Measurements from ENCODE around the gene RAX. TPM values are rescaled to one million over a fixed set of nuclear protein-coding genes. Genes with fewer than 3 reads are reported as not detected.

RAX gene
- total RNA-seq, 1 donor: not detected

DNA sequence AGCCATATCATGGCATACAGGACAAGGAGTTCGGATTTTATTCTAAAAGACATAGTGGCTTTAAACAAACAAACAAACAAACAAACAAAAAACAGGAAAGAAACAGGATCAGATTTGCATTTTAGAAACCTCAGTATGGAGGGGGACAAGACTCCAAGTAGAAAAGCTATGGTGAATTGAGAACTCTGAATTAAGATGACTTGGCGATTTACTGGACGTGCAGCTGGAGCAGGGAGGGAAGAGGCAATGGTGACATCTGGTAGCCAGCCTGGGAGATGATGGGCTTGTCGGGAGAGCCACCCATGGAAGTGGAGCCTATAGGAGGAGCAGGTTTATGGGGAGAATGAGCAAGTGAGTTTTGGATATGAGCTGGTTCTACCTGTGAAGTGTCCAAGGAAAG lies 32.0 kb upstream of the RAX start:
- DNase-seq (ENCODE audit: low read depth): no peak
- H3K4me3 ChIP-seq (ENCODE audit: low read depth, low read length): no peak overlapping the region
- TF ChIP-seq, protein P1, sequence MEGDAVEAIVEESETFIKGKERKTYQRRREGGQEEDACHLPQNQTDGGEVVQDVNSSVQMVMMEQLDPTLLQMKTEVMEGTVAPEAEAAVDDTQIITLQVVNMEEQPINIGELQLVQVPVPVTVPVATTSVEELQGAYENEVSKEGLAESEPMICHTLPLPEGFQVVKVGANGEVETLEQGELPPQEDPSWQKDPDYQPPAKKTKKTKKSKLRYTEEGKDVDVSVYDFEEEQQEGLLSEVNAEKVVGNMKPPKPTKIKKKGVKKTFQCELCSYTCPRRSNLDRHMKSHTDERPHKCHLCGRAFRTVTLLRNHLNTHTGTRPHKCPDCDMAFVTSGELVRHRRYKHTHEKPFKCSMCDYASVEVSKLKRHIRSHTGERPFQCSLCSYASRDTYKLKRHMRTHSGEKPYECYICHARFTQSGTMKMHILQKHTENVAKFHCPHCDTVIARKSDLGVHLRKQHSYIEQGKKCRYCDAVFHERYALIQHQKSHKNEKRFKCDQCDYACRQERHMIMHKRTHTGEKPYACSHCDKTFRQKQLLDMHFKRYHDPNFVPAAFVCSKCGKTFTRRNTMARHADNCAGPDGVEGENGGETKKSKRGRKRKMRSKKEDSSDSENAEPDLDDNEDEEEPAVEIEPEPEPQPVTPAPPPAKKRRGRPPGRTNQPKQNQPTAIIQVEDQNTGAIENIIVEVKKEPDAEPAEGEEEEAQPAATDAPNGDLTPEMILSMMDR (IDR thresholded peaks at IDR 0.05; ENCODE audit: insufficient read depth, low read depth, low read length): no peak

DNA sequence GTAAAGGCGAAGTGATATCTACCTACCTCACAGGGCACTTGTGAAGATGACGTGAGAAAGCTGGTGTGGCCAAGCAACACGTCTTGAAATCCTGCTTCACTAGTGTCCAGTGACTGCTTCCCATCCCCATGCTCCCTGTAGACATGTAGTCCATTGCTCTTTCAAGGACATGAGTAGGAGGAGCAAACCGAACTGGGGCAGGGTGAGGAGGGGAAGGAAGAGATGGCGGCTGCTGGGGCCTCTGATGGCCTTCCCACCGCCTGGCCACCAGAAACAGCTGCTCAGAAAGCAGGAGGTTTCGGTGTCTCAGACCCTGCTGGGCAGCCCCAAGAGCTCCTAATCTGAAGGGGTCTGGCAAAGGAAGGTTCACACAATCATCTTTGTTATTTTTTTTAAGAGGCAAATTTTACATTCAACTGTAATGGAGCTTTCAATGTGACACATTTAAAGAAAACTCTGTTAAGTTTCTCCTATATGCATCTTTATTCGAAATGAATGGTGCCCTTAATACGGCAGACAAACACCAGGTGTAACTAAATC lies 30.5 kb upstream of the RAX start:
- TF ChIP-seq, protein P1 (IDR thresholded peaks at IDR 0.05; ENCODE audit: insufficient read depth, low read depth, low read length): no peak
- no peak overlapping the region for H3K4me3 ChIP-seq (ENCODE audit: low read depth, low read length)
- DNase-seq (ENCODE audit: low read depth): no peak

DNA sequence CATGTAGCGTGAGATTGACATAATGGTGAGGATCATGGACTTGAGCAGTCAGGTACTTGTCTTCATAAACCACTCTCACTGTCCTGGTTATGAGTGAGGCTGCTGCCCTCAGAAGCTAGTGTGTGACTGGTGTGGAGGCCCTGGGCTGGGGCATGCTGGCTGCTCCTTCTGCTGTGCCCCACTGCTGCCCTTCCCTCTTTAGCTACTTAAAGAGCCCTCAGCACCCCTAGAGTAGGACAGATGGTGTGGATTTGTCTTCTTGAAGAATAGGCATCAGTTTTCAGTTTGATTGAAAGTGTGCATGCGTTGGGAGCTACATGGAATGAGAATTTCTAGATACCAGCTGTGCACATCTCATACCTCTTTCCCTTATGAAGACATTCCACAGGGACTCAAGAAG lies 29.8 kb upstream of the RAX start:
- no peak overlapping the region for H3K4me3 ChIP-seq (ENCODE audit: low read depth, low read length)
- DNase-seq (ENCODE audit: low read depth): no peak
- TF ChIP-seq, protein P1 (IDR thresholded peaks at IDR 0.05; ENCODE audit: insufficient read depth, low read depth, low read length): no peak

DNA sequence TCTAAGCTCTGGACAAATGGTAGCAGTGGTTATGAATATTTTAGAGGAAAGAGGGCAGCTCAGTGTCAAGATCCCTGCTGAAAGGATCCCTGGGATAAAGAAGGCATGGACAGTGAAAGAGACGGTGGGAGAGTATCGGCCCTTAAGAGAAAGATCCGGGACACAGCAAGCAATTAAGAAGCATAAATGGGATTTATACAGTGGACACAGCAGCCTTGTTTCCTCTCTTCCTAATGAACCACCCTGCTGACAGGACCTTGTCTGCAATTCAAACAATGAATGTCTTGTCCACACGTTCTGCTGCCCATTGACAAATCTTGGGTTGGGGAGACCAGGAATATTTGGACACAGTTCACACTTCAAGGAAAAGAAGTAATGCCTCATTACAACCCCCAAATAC lies 28.7 kb upstream of the RAX start:
- no peak for DNase-seq (ENCODE audit: low read depth)
- H3K4me3 ChIP-seq (ENCODE audit: low read depth, low read length): no peak overlapping the region
- TF ChIP-seq, protein P1 (IDR thresholded peaks at IDR 0.05; ENCODE audit: insufficient read depth, low read depth, low read length): no peak

DNA sequence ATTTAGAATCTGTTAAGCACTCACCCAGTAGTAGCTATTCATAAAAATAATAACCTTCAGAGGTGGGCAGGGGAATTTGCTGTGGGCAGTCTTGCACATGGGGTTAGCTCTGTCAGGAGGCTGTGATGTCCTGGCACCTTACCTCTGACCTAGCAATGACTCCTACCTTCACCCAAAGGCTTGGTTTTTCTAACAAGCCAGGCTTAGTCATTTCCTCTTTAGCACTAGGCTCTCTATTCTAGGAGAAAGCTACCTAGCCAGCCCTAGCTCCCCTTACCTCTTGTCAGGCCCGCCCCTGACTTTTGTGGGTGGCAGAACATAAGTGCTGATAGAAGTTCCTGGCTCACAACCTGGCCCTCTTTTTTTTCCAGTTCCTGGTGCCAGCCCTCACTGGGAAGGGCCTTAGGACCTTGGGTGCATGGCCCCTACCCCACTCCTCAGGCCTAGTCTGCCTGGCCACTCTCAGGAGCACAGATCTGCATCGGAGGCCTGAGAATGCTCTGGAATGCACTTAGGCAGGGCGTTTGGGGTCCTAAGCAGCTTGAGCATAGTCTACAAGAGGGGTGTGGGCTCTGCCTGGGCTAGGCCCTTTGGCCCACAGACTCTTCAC lies 27.5 kb upstream of the RAX start:
- no peak overlapping the region for H3K4me3 ChIP-seq (ENCODE audit: low read depth, low read length)
- DNase-seq (ENCODE audit: low read depth): no peak
- TF ChIP-seq, protein P1 (IDR thresholded peaks at IDR 0.05; ENCODE audit: insufficient read depth, low read depth, low read length): no peak

DNA sequence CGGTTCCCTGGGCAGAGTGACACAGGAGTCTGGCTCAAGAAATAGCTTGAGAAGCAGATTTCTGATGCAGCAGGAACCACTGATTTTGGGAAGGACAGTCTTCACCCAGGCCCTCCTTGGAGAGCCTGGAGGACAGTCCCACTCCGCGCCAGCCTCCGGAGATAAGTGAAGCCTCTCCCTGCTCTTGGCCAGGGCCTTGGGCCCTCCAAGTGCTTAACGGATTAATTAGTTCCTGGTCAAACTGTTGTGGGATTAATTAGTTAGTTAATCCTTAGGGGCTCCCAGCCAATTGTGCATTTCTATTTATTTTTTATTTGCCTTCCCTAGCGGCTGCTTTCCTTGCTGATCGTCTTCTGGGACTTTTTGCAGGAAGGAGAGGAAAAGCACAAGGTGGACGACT lies 25.6 kb upstream of the RAX start:
- H3K4me3 ChIP-seq (ENCODE audit: low read depth, low read length): no peak overlapping the region
- DNase-seq (ENCODE audit: low read depth): no peak
- TF ChIP-seq, protein P1 (IDR thresholded peaks at IDR 0.05; ENCODE audit: insufficient read depth, low read depth, low read length): no peak

DNA sequence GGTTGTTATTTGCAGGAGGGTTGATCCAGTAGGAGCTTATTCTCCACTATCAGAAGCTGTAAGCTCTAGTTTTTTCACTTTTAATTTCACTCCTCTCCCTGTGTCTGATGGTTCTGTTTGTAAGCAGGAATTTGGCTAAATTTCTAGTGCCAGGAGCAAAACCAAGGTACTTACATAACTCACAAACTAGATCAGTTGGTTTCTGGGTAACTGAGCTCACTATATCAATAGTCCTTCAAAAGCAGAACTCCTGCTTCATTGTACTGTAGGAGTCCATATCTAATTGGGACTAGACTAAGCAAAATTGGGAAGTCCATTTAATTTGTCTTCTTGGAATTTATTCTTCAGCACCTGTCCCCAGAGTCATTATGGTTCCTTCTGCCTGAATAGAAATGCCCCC lies 20.1 kb upstream of the RAX start:
- no peak for DNase-seq (ENCODE audit: low read depth)
- no peak overlapping the region for H3K4me3 ChIP-seq (ENCODE audit: low read depth, low read length)
- TF ChIP-seq, protein P1 (IDR thresholded peaks at IDR 0.05; ENCODE audit: insufficient read depth, low read depth, low read length): no peak

Data from fibroblast of villous mesenchyme (primary cell).